ENCODE measurements around the gene GGA1. TPM values are rescaled to one million over a fixed set of nuclear protein-coding genes. Genes with fewer than 3 reads are reported as not detected.
A peak's percentile ranks its signal among the peaks of the same experiment; 100 is the strongest.
"Not testable (repeated sequence)": the region's sequence is repeated elsewhere in the genome, so short reads cannot be mapped to it uniquely, and the experiment has no call there.

GGA1 gene
- total RNA-seq, 1 experiment from 2014 or later, result 34.1 TPM

DNA sequence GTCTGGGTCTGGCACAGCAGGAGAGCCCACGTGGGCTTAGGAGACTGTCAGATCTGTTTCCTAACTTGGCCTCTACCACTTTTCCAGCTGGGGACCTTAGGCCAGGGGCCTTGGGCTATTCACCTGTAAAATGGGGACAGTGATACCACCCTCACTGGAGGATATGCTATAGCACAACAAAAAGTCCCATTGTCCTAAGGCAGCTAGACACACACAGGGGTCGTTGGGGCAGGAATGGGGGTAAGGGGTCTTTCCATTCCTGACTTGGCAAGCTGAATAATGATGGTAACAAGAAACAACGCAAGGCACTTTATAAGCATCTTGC, 28.3 kb downstream of the GGA1 start:
- Histone ChIP-seq H3K27ac (peak overlapping the region; percentile 3; the same call in 1 of the 2 replicates), H3K4me3 (no peak overlapping the region), H3K36me3 (no peaks in the 10 kb centered on the region), H3K4me1 (peaks cover 56% of the 10 kb centered on the region), H3K27me3 (no peaks in the 10 kb centered on the region), H3K9me3 (replicated peaks) (no peaks in the 10 kb centered on the region)
- no peak for DNase-seq

DNA sequence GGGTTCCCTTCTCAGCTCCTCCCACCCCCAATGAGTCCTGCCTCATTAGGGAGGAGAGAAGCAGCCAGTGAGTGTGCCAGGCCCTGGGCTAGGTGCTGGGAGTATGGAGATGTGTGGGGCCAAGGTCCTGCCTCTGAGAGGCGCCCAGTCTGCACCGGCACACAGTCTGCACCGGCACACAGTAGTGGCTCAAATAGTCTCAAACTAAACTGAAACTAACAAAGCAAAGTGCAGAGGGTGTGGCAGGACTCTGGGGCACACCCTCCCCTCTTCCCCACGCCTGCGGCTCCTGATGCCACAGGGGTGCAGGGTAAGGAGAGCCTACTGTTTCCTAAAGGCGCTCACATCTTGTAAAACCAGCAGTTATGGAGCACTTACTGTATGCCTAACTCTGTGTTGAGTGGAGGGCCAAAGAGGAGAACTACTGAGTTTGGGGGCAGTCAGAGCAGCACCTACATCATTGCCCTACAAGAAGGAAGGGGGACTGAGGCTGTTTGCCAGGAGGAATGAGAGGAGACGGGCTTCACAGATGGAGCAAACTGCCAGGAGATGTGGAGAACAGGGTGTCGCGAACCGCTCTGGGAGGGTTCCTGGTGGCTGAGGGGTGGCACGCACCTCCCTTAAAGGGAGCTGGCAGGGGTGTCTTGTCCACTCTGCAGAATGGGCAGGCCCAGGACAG, 29.9 kb downstream of the GGA1 start:
- Histone ChIP-seq H3K4me3 (no peak overlapping the region), H3K9me3 (replicated peaks) (no peaks in the 10 kb centered on the region), H3K4me1 (peaks cover 45% of the 10 kb centered on the region), H3K27ac (no peak overlapping the region), H3K36me3 (no peaks in the 10 kb centered on the region), H3K27me3 (no peaks in the 10 kb centered on the region)
- DNase-seq, result no peak

GRCh38 chr22:37639070-37639760, 30.6 kb downstream of the GGA1 start, which contains the start of gene SH3BP1:
Gene SH3BP1, plus strand, starts transcription at chr22:37639669. Its CDS starts 119 bp downstream, at chr22:37639788.
- no peak within 1 kb of the TSS for H3K27ac ChIP-seq
- H3K36me3 ChIP-seq, result no peaks in the 10 kb centered on the region
- no peaks in the 10 kb centered on the region for H3K9me3 ChIP-seq (replicated peaks)
- peaks cover 44% of the 10 kb centered on the region for H3K4me1 ChIP-seq
- DNase-seq, result peak; percentile 53 to 64
- no peaks in the 10 kb centered on the region for H3K27me3 ChIP-seq
- H3K4me3 ChIP-seq, result peak within 1 kb of the TSS; percentile 65

- Histone ChIP-seq H3K4me1 (peaks cover 36% of the 10 kb centered on the region), H3K4me3 (peak overlapping the region; percentile 65), H3K36me3 (no peaks in the 10 kb centered on the region), H3K9me3 (replicated peaks) (no peaks in the 10 kb centered on the region), H3K27ac (no peak overlapping the region), H3K27me3 (no peaks in the 10 kb centered on the region)
- DNase-seq, result no peak
Observed at GRCh38 chr22:37639771-37640590, 31.3 kb downstream of the GGA1 start.

DNA sequence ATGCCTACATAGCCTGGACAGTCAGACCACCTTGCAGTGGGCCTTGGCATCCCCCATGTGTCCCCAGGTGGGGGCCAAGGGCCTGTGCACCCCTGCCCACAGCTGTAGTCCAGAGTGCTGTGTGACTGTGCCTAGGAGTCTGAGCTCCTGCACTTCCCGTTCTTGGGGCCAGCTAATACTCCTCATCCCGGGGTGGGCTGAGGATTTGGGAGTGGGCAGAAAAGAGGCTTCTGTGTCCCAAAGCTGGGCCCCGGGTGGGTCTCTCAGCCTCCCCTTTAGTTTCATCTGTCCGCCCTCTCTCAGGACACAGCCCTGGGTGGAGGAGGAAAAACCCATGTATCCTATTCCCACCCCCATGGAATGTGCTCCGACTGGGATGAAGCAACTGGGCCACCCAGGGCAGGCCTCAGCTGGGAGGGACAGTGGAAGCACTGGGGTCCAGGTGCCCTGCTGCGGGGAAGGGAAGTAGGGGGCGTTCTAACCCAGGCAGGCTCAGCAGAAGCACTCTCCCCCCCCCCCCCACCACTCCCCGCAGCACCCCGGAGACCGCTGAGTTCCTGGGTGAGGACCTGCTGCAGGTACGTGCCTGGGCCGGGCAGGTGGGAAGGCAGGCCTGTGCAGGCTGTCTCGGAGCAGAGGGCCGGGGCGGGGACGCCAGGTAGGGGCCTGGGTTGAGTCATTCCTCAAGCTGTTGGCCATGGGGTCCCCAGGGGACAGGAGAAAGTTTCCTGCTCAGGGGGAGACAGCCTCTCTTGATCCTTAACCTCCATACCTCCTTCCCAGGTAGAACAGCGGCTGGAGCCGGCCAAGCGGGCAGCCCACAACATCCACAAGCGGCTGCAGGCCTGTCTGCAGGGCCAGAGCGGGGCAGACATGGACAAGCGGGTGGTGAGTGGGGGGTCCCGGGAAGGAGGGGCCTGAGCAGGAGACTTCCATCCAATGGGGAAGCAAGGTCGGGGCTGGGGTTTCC, 32.2 kb downstream of the GGA1 start:
- Histone ChIP-seq H3K4me1 (peaks cover 29% of the 10 kb centered on the region), H3K27me3 (no peaks in the 10 kb centered on the region), H3K27ac (no peak overlapping the region), H3K9me3 (replicated peaks) (no peaks in the 10 kb centered on the region), H3K36me3 (no peaks in the 10 kb centered on the region), H3K4me3 (peak overlapping the region; percentile 65)
- no peak for DNase-seq

DNA sequence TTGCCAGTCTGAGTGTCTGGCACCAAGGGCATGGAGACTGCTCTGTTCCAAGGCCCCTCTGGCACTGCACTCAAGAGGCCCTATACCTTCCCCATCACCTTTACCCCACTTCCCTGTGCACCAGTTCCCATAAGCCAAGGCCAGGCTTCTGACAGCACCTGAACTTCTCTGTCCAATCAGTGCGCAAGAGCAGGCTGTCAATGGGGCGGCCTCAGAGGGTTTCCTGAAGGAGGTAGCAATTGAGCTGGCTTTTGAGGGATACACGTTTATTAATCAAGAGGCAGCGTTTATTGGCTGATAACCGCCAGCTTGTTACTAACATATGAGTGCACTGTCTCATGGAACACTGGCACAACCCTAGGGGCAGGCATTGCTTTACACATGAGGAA, 32.9 kb downstream of the GGA1 start:
- H3K27ac ChIP-seq, result no peak overlapping the region
- no peaks in the 10 kb centered on the region for H3K9me3 ChIP-seq (replicated peaks)
- no peaks in the 10 kb centered on the region for H3K36me3 ChIP-seq
- H3K4me1 ChIP-seq, result peaks cover 23% of the 10 kb centered on the region
- no peaks in the 10 kb centered on the region for H3K27me3 ChIP-seq
- DNase-seq, result no peak
- H3K4me3 ChIP-seq, result no peak overlapping the region

GRCh38 chr22:37643225-37643847, 34.7 kb downstream of the GGA1 start:
- H3K27me3 ChIP-seq, result no peaks in the 10 kb centered on the region
- no peaks in the 10 kb centered on the region for H3K9me3 ChIP-seq (replicated peaks)
- peak; percentile 72 to 88 for DNase-seq
- no peak overlapping the region for H3K4me3 ChIP-seq
- H3K4me1 ChIP-seq, result peaks cover 20% of the 10 kb centered on the region
- no peak overlapping the region for H3K27ac ChIP-seq
- H3K36me3 ChIP-seq, result no peaks in the 10 kb centered on the region

GRCh38 chr22:37647317-37647716, 38.7 kb downstream of the GGA1 start:
- Histone ChIP-seq H3K27me3 (no peaks in the 10 kb centered on the region), H3K36me3 (no peaks in the 10 kb centered on the region; the same call in 1 of the 2 replicates), H3K27ac (no peak overlapping the region; the same call in 1 of the 2 replicates), H3K4me3 (no peak overlapping the region), H3K9me3 (replicated peaks) (no peaks in the 10 kb centered on the region), H3K4me1 (0 out of 2 replicates have a peak, but pooled peaks cover 7% of the 10 kb centered on the region)
- DNase-seq, result no peak

DNA sequence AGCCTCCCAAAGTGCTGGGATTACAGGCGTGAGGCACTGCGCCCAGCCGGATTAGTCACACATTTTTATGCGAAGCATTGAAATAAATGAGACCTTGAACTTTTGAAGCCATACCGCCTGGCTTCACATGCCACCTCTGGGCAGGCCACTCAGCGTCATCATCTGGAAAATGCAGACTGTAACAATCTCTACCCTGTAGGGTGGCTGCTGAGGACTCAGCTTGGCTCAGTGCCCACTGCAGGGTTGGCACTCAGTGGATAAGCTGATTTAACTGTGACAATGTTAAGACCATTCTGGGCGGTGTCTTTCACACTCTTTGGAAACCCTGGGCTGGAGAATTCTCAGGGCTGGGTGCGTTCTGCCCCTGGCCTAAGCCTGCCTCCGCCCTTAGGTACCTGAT, 39.3 kb downstream of the GGA1 start:
- Histone ChIP-seq H3K4me1 (0 out of 2 replicates have a peak, but pooled peaks cover 7% of the 10 kb centered on the region), H3K27ac (peak overlapping the region; percentile 29; the same call in 1 of the 2 replicates), H3K9me3 (replicated peaks) (no peaks in the 10 kb centered on the region), H3K36me3 (no peaks in the 10 kb centered on the region; the same call in 1 of the 2 replicates), H3K27me3 (no peaks in the 10 kb centered on the region), H3K4me3 (no peak overlapping the region)
- peak; percentile 39 to 49 for DNase-seq

DNA sequence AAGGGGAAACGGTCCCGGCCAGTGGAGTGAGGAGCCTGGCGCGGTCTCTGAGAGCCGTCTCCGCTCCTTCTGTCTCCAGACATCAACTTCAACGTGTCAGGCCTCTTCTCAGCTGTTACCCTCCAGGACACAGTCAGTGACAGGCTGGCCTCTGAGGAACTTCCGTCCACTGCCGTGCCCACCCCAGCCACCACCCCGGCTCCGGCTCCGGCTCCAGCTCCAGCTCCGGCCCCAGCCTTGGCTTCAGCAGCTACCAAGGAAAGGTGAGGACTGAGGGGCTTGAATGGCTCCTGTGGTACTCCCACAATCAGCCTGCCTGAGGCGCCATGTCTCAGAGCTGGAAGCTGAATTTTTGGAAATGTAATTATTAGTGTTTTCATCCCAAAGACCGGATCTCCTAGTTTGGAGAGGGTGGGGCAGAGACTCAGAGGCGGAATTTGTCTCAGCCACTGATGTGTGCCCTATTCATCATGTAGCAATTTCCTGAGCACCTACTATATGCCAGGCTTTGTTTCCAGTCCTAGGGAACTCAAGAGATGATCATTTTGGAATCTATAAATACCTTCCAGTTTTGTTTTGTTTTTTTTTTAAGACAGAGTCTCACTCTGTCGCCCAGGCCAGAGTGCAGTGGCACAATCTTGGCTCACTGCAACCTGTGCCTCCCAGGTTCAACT, 42.0 kb downstream of the GGA1 start:
- no peak for DNase-seq
- Histone ChIP-seq H3K4me1 (0 out of 2 replicates have a peak, but pooled peaks cover 7% of the 10 kb centered on the region), H3K27ac (no peak overlapping the region), H3K36me3 (no peaks in the 10 kb centered on the region; the same call in 1 of the 2 replicates), H3K4me3 (no peak overlapping the region), H3K27me3 (no peaks in the 10 kb centered on the region), H3K9me3 (replicated peaks) (no peaks in the 10 kb centered on the region)

GRCh38 chr22:37654563-37655251, 46.1 kb downstream of the GGA1 start:
- Histone ChIP-seq H3K4me1 (peaks cover 6% of the 10 kb centered on the region), H3K27ac (no peak overlapping the region), H3K36me3 (no peaks in the 10 kb centered on the region; the same call in 1 of the 2 replicates), H3K4me3 (no peak overlapping the region), H3K9me3 (replicated peaks) (no peaks in the 10 kb centered on the region), H3K27me3 (no peaks in the 10 kb centered on the region)
- DNase-seq, result no peak

DNA sequence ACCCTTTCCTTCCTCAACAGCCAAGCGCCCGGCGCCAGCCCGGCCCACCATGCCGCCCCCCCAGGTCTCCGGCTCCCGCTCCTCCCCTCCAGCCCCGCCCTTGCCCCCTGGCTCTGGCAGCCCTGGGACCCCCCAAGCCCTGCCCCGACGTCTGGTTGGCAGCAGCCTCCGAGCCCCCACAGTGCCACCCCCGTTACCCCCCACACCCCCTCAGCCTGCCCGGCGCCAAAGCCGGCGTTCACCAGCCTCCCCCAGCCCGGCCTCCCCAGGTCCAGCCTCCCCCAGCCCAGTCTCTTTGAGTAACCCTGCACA, 46.6 kb downstream of the GGA1 start:
- no peak for DNase-seq
- Histone ChIP-seq H3K27me3 (no peaks in the 10 kb centered on the region), H3K4me1 (peaks cover 9% of the 10 kb centered on the region), H3K36me3 (no peaks in the 10 kb centered on the region; the same call in 1 of the 2 replicates), H3K27ac (no peak overlapping the region), H3K9me3 (replicated peaks) (no peaks in the 10 kb centered on the region), H3K4me3 (no peak overlapping the region)

- H3K4me3 ChIP-seq; H3K9me3 ChIP-seq (replicated peaks); DNase-seq; H3K27ac ChIP-seq; H3K27me3 ChIP-seq; H3K36me3 ChIP-seq: not testable (repeated sequence)
- peaks cover 21% of the 10 kb centered on the region for H3K4me1 ChIP-seq
Observed at GRCh38 chr22:37656583-37656982, 47.9 kb downstream of the GGA1 start.

Measured in SJCRH30 (cell line).